ENCODE measurements around the gene CRADD. TPM values are rescaled to one million over a fixed set of nuclear protein-coding genes. Genes with fewer than 3 reads are reported as not detected.
A peak's percentile ranks its signal among the peaks of the same experiment; 100 is the strongest.

Gene CRADD
- total and polyA plus RNA-seq, 4 donors, result 6.3 to 28.9 (median 16.6) TPM

GRCh38 chr12:93836620-93837260 is 159.6 kb downstream of the CRADD start:
- H3K27me3 ChIP-seq (ENCODE audit: control insufficient read depth in 3 of 3, insufficient read depth in 3 of 3, low read length in 2 of 3), result no peaks in the 10 kb centered on the region
- H3K4me3 ChIP-seq, result no peak overlapping the region
- no peaks in the 10 kb centered on the region for H3K36me3 ChIP-seq (ENCODE audit: control insufficient read depth in 4 of 4, insufficient read depth in 4 of 4, low read length in 4 of 4)
- TF ChIP-seq, protein P1, sequence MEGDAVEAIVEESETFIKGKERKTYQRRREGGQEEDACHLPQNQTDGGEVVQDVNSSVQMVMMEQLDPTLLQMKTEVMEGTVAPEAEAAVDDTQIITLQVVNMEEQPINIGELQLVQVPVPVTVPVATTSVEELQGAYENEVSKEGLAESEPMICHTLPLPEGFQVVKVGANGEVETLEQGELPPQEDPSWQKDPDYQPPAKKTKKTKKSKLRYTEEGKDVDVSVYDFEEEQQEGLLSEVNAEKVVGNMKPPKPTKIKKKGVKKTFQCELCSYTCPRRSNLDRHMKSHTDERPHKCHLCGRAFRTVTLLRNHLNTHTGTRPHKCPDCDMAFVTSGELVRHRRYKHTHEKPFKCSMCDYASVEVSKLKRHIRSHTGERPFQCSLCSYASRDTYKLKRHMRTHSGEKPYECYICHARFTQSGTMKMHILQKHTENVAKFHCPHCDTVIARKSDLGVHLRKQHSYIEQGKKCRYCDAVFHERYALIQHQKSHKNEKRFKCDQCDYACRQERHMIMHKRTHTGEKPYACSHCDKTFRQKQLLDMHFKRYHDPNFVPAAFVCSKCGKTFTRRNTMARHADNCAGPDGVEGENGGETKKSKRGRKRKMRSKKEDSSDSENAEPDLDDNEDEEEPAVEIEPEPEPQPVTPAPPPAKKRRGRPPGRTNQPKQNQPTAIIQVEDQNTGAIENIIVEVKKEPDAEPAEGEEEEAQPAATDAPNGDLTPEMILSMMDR (IDR thresholded peaks at IDR 0.05; ENCODE audit: control extremely low read depth, extremely low read depth), result no peak
- no peak overlapping the region for H3K27ac ChIP-seq (ENCODE audit: low read depth in 1 of 2, low read length in 1 of 2)
- no peak overlapping the region for H3K9ac ChIP-seq (ENCODE audit: insufficient read depth in 1 of 2, low read length in 2 of 2)
- no peak for ATAC-seq (ENCODE audit: insufficient read depth, low FRiP score)
- WGBS, 2 donors, result 89 to 92% methylated on average over 7 of the region's 7 CpGs
- H3K9me3 ChIP-seq (ENCODE audit: control insufficient read depth in 4 of 4, insufficient read depth in 3 of 4, low read length in 3 of 4), result no peaks in the 10 kb centered on the region
- peaks cover 0 to 12% (median 0%) of the 10 kb centered on the region in 5 donors for H3K4me1 ChIP-seq (ENCODE audit: control insufficient read depth in 5 of 5, insufficient read depth in 5 of 5, low read length in 5 of 5)
- DNase-seq, result no peak

DNA sequence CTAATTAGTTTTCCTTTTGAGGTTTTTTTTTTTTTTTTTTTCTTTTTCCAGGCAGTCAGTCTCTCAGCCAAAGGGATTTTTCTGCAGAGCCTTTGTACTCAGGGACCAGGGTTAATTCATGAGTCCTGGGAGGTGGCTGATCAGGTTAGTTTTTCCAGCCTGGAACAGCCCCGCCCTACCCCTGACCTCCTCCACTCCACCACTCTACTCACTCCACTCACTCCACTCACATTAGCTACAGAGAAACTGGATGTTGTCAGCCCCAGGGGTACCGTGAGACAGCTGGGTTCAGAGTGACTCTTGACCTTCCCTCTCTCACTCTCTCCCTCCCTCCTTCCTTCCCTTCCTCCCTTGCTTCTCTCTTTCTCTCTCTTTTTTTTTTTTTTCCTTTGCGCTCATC is 161.0 kb downstream of the CRADD start:
- DNase-seq (no peak), ATAC-seq (ENCODE audit: insufficient read depth, low FRiP score) (no peak)
- Histone ChIP-seq H3K36me3 (ENCODE audit: control insufficient read depth in 4 of 4, insufficient read depth in 4 of 4, low read length in 4 of 4) (no peaks in the 10 kb centered on the region), H3K4me3 (no peak overlapping the region), H3K9ac (ENCODE audit: insufficient read depth in 1 of 2, low read length in 2 of 2) (no peak overlapping the region), H3K27me3 (ENCODE audit: control insufficient read depth in 3 of 3, insufficient read depth in 3 of 3, low read length in 2 of 3) (no peaks in the 10 kb centered on the region), H3K4me1 (ENCODE audit: control insufficient read depth in 5 of 5, insufficient read depth in 5 of 5, low read length in 5 of 5) (peaks cover 0 to 4% (median 0%) of the 10 kb centered on the region in 5 donors), H3K27ac (ENCODE audit: low read depth in 1 of 2, low read length in 1 of 2) (peak overlapping the region in 1 of 2 donors; percentile 18), H3K9me3 (ENCODE audit: control insufficient read depth in 4 of 4, insufficient read depth in 3 of 4, low read length in 3 of 4) (no peaks in the 10 kb centered on the region)
- 79 to 83% methylated on average over 3 of the region's 3 CpGs for WGBS, 2 donors
- TF ChIP-seq, protein P1 (IDR thresholded peaks at IDR 0.05; ENCODE audit: control extremely low read depth, extremely low read depth), result no peak

- H3K9ac ChIP-seq (ENCODE audit: insufficient read depth in 1 of 2, low read length in 2 of 2), result no peak overlapping the region
- H3K27ac ChIP-seq (ENCODE audit: low read depth in 1 of 2, low read length in 1 of 2), result no peak overlapping the region
- TF ChIP-seq, protein P1 (IDR thresholded peaks at IDR 0.05; ENCODE audit: control extremely low read depth, extremely low read depth), result no peak
- no peak overlapping the region for H3K4me3 ChIP-seq
- H3K27me3 ChIP-seq (ENCODE audit: control insufficient read depth in 3 of 3, insufficient read depth in 3 of 3, low read length in 2 of 3), result no peaks in the 10 kb centered on the region
- no peak for ATAC-seq (ENCODE audit: insufficient read depth, low FRiP score)
- H3K4me1 ChIP-seq (ENCODE audit: control insufficient read depth in 5 of 5, insufficient read depth in 5 of 5, low read length in 5 of 5), result peaks cover 0 to 4% (median under 1%) of the 10 kb centered on the region in 5 donors
- peak in 2 of 3 donors; percentile 47 to 51 for DNase-seq
- WGBS, 2 donors, result 82 to 92% methylated on average over 4 of the region's 4 CpGs
- H3K9me3 ChIP-seq (ENCODE audit: control insufficient read depth in 4 of 4, insufficient read depth in 3 of 4, low read length in 3 of 4), result no peaks in the 10 kb centered on the region
- no peaks in the 10 kb centered on the region for H3K36me3 ChIP-seq (ENCODE audit: control insufficient read depth in 4 of 4, insufficient read depth in 4 of 4, low read length in 4 of 4)
These were observed 161.9 kb downstream of the CRADD start for GRCh38 chr12:93839064-93839463.

- 96 to 97% methylated on average over 8 of the region's 8 CpGs for WGBS, 2 donors
- no peaks in the 10 kb centered on the region for H3K9me3 ChIP-seq (ENCODE audit: control insufficient read depth in 4 of 4, insufficient read depth in 3 of 4, low read length in 3 of 4)
- H3K27me3 ChIP-seq (ENCODE audit: control insufficient read depth in 3 of 3, insufficient read depth in 3 of 3, low read length in 2 of 3), result no peaks in the 10 kb centered on the region
- ATAC-seq (ENCODE audit: insufficient read depth, low FRiP score) (no peak), DNase-seq (no peak)
- TF ChIP-seq, protein P1 (IDR thresholded peaks at IDR 0.05; ENCODE audit: control extremely low read depth, extremely low read depth), result no peak
- no peaks in the 10 kb centered on the region for H3K36me3 ChIP-seq (ENCODE audit: control insufficient read depth in 4 of 4, insufficient read depth in 4 of 4, low read length in 4 of 4)
- H3K4me3 ChIP-seq, result no peak overlapping the region
- H3K27ac ChIP-seq (ENCODE audit: low read depth in 1 of 2, low read length in 1 of 2), result no peak overlapping the region
- no peak overlapping the region for H3K9ac ChIP-seq (ENCODE audit: insufficient read depth in 1 of 2, low read length in 2 of 2)
- H3K4me1 ChIP-seq (ENCODE audit: control insufficient read depth in 5 of 5, insufficient read depth in 5 of 5, low read length in 5 of 5), result peaks cover 0 to 11% (median 4%) of the 10 kb centered on the region in 5 donors
These were observed 164.5 kb downstream of the CRADD start for GRCh38 chr12:93841671-93842070.

Data from lung (tissue), 12 donors.